Neuronal stem cell (in vitro differentiated cells): ENCODE results near the gene IGF1R.

Experiments
- DNase-seq: peaks from one replicate; pipeline ENCODE4 v3.0.0-alpha.2; 2013; ENCODE audit warnings: low spot score
- H2AFZ ChIP-seq: one replicate; pipeline ENCODE4 v1.6.1; 2013; ENCODE audit warnings: mild to moderate bottlenecking, low read length, inconsistent platforms
- H2AK5ac ChIP-seq: 2 replicates; pipeline ENCODE4 v1.6.1; 2013; ENCODE audit warnings: low read depth, mild to moderate bottlenecking, inconsistent platforms, low read length, moderate library complexity, mixed read lengths
- H2BK120ac ChIP-seq: 2 replicates; pipeline ENCODE4 v1.6.1; 2013; ENCODE audit warnings: low read depth, mild to moderate bottlenecking, inconsistent platforms, low read length, moderate library complexity, mixed read lengths
- H2BK12ac ChIP-seq: one replicate; pipeline ENCODE4 v1.6.1; 2013; ENCODE audit warnings: low read length, inconsistent platforms
- H2BK15ac ChIP-seq: 2 replicates; pipeline ENCODE4 v1.6.1; 2013; ENCODE audit warnings: mild to moderate bottlenecking, low read length, inconsistent platforms, mixed read lengths
- H2BK5ac ChIP-seq: one replicate; pipeline ENCODE4 v1.6.1; 2013; ENCODE audit warnings: inconsistent platforms, mild to moderate bottlenecking, low read length, moderate library complexity
- H3K14ac ChIP-seq: one replicate; pipeline ENCODE4 v1.6.1; 2013; ENCODE audit warnings: low read length, inconsistent platforms
- H3K18ac ChIP-seq: 2 replicates; pipeline ENCODE4 v1.6.1; 2013; ENCODE audit warnings: low read length, inconsistent platforms
- H3K23ac ChIP-seq: 2 replicates; pipeline ENCODE4 v1.6.1; 2013; ENCODE audit warnings: low read depth, mild to moderate bottlenecking, mixed read lengths, low read length, inconsistent platforms; ENCODE audit not compliant: poor library complexity
- H3K27ac ChIP-seq: replicated peaks from 3 replicates; pipeline ENCODE4 v1.5.1; 2013; ENCODE audit warnings: low read length, inconsistent platforms
- H3K27me3 ChIP-seq, 3 experiments: 2 replicates each; pipeline ENCODE4 v1.6.1; 2013; ENCODE audit warnings: low read length in 3 of 3, mild to moderate bottlenecking in 2 of 3, inconsistent platforms in 1 of 3, low read depth in 1 of 3, mixed read lengths in 1 of 3, moderate library complexity in 1 of 3; ENCODE audit not compliant: control insufficient read depth in 3 of 3, insufficient read depth in 3 of 3
- H3K36me3 ChIP-seq, 2 donors: replicated peaks in 1 of 2; 2 replicates each; pipeline ENCODE4 v1.6.1; 2013; ENCODE audit warnings: low read length in 2 of 2; ENCODE audit not compliant: control insufficient read depth in 2 of 2, insufficient read depth in 2 of 2
- H3K4ac ChIP-seq: 2 replicates; pipeline ENCODE4 v1.6.1; 2013; ENCODE audit warnings: inconsistent platforms, mild to moderate bottlenecking, low read length, moderate library complexity
- H3K4me1 ChIP-seq, 2 donors: 1 replicate in 1 of 2; 2 replicates in 1 of 2; pipeline ENCODE4 v1.6.1; 2013; ENCODE audit warnings: low read length in 2 of 2, low read depth in 1 of 2; ENCODE audit not compliant: control insufficient read depth in 2 of 2, insufficient read depth in 1 of 2
- H3K4me2 ChIP-seq: one replicate; pipeline ENCODE4 v1.6.1; 2013; ENCODE audit warnings: mild to moderate bottlenecking, low read length, inconsistent platforms; ENCODE audit not compliant: insufficient read depth, poor library complexity, severe bottlenecking
- H3K4me3 ChIP-seq, 2 donors: 2 replicates each; pipeline ENCODE4 v1.5.1; 2013; ENCODE audit warnings: low read length in 2 of 2, mild to moderate bottlenecking in 2 of 2, inconsistent platforms in 1 of 2, moderate library complexity in 1 of 2
- H3K79me1 ChIP-seq: one replicate; pipeline ENCODE4 v1.6.1; 2013; ENCODE audit warnings: low read depth, mild to moderate bottlenecking, inconsistent platforms, low read length, moderate library complexity
- H3K9ac ChIP-seq: one replicate; pipeline ENCODE4 v1.6.1; 2013; ENCODE audit warnings: mild to moderate bottlenecking, low read depth, low read length, inconsistent platforms; ENCODE audit not compliant: poor library complexity
- H3K9me3 ChIP-seq, 2 donors: replicated peaks in 1 of 2; 2 replicates each; pipeline versions ENCODE3 to v1.6.1; 2013; ENCODE audit warnings: low read length in 2 of 2, mild to moderate bottlenecking in 2 of 2, inconsistent platforms in 1 of 2, low read depth in 1 of 2, mixed read lengths in 1 of 2, moderate library complexity in 1 of 2; ENCODE audit not compliant: control insufficient read depth in 2 of 2, insufficient read depth in 1 of 2
- H4K8ac ChIP-seq: one replicate; pipeline ENCODE4 v1.6.1; 2013; ENCODE audit warnings: low read depth, mild to moderate bottlenecking, inconsistent platforms, low read length, moderate library complexity
- H4K91ac ChIP-seq: one replicate; pipeline ENCODE4 v1.6.1; 2013; ENCODE audit warnings: low read length, low read depth, mild to moderate bottlenecking, inconsistent platforms; ENCODE audit not compliant: poor library complexity
- WGBS, 2 donors: extraction: QIAGEN DNeasy Blood & Tissue Kit; methylation state at CpG; one replicate each; pipeline ENCODE4 v1.1.7; 2013; ENCODE audit warnings: missing lambda C conversion rate in 2 of 2, mixed read lengths in 1 of 2; ENCODE audit not compliant: insufficient read length in 2 of 2, insufficient replicate concordance in 1 of 2; ENCODE audit errors: extremely low coverage in 2 of 2; 5-methylcytosine and 5-hydroxymethylcytosine counted together

IGF1R gene

DNA sequence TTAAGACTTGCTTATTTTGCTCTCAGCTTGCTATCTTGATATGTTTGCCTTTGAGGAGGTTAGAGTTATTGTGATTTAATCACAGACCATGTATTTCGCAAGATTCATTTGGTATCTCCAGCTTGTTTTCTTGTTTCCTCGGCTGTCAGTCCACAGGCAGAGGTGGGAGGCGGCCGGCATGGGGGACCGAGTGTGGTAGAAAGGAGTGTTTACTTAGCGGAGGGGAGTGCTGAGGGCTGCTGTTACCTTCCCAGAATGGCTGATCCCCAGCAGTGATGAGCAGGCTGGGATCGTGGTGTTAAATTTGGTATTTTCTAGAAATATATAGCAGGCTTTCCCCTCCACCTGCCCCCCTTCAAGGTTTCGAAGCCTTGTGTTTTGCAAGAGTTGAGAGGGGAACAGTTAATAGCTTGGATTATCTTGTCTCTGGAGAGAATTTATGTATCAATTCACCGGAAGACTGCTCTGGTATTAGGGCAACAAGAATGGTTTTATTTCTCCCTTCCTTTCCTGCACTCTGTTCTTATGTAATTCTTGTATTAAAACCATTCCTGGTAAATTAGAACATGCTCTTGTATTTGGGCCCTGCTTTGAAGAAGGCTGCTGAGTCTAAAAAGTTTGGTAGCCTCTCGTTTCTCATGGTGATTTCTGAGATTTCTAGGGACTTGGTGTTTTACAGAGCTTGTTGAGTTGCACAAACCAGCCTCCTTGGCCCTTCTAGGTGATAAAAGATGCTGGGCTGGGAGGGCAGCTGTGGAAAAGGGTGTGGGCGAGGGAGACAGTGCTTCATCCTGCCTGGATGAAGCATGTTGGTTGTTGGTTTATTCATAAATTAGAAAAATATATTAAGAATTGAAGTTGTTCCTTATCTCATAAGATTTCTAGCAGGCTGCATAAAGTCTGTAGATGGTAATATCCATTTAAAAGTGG lies 151.4 kb downstream of the IGF1R start:
- peak overlapping the region in 1 of 2 donors; percentile 32 for H3K4me3 ChIP-seq
- H3K4me2 ChIP-seq = peak overlapping the region; percentile 34
- no peak overlapping the region for H3K23ac ChIP-seq
- peaks cover 0 to 6% of the 10 kb centered on the region in 2 donors for H3K9me3 ChIP-seq
- no peak for DNase-seq
- H3K79me1 ChIP-seq = peaks cover 4% of the 10 kb centered on the region
- H3K4ac ChIP-seq = no peak overlapping the region
- H4K8ac ChIP-seq = no peak overlapping the region
- no peak overlapping the region for H2AFZ ChIP-seq
- peaks cover 28 to 40% of the 10 kb centered on the region in 2 donors for H3K4me1 ChIP-seq
- WGBS, 2 donors = no CpG with 5 or more reads among the region's 11 CpGs
- H2BK5ac ChIP-seq = no peak overlapping the region
- no peaks in the 10 kb centered on the region for H3K36me3 ChIP-seq
- H3K27me3 ChIP-seq = no peaks in the 10 kb centered on the region
- no peak overlapping the region for H3K14ac ChIP-seq
- no peak overlapping the region for H2BK120ac ChIP-seq
- H4K91ac ChIP-seq = no peak overlapping the region
- H3K27ac ChIP-seq = no peak overlapping the region
- no peak overlapping the region for H2BK15ac ChIP-seq
- no peak overlapping the region for H2AK5ac ChIP-seq
- H2BK12ac ChIP-seq = no peak overlapping the region
- no peak overlapping the region for H3K9ac ChIP-seq
- H3K18ac ChIP-seq = no peak overlapping the region

GRCh38 chr15:98800437-98801233 lies 152.3 kb downstream of the IGF1R start:
- Histone ChIP-seq H2AFZ (no peak overlapping the region), H3K18ac (peak overlapping the region; percentile 38), H3K27ac (peak overlapping the region; percentile 39), H3K4me1 (peaks cover 27 to 38% of the 10 kb centered on the region in 2 donors), H3K79me1 (peaks cover 4% of the 10 kb centered on the region), H2AK5ac (no peak overlapping the region), H2BK5ac (no peak overlapping the region), H3K14ac (no peak overlapping the region), H3K27me3 (no peaks in the 10 kb centered on the region), H4K8ac (no peak overlapping the region), H4K91ac (no peak overlapping the region), H2BK15ac (no peak overlapping the region), H2BK12ac (no peak overlapping the region), H3K4me3 (peak overlapping the region in 1 of 2 donors; percentile 8), H2BK120ac (no peak overlapping the region), H3K9ac (no peak overlapping the region), H3K36me3 (no peaks in the 10 kb centered on the region), H3K23ac (no peak overlapping the region), H3K9me3 (peaks cover 0 to 6% of the 10 kb centered on the region in 2 donors), H3K4ac (no peak overlapping the region), H3K4me2 (peak overlapping the region; percentile 51)
- no CpG with 5 or more reads among the region's 11 CpGs for WGBS, 2 donors
- peak; percentile 59 for DNase-seq

- Histone ChIP-seq H3K4me3 (peak overlapping the region in 1 of 2 donors; percentile 22), H2BK5ac (no peak overlapping the region), H3K36me3 (no peaks in the 10 kb centered on the region), H4K91ac (no peak overlapping the region), H2AFZ (no peak overlapping the region), H3K18ac (peak overlapping the region; percentile 38), H3K9me3 (peaks cover 0 to 6% of the 10 kb centered on the region in 2 donors), H3K27ac (no peak overlapping the region), H3K9ac (no peak overlapping the region), H3K23ac (no peak overlapping the region), H3K4me1 (peaks cover 27 to 38% of the 10 kb centered on the region in 2 donors), H3K4ac (no peak overlapping the region), H2AK5ac (no peak overlapping the region), H3K79me1 (peaks cover 4% of the 10 kb centered on the region), H2BK12ac (no peak overlapping the region), H4K8ac (no peak overlapping the region), H3K27me3 (no peaks in the 10 kb centered on the region), H3K14ac (no peak overlapping the region), H2BK15ac (no peak overlapping the region), H2BK120ac (no peak overlapping the region), H3K4me2 (peak overlapping the region; percentile 51)
- DNase-seq = peak; percentile 62
- no CpG with 5 or more reads among the region's 6 CpGs for WGBS, 2 donors
These were observed 152.9 kb downstream of the IGF1R start for GRCh38 chr15:98801234-98801561.

- DNase-seq = no peak
- Histone ChIP-seq H3K18ac (no peak overlapping the region), H3K36me3 (no peaks in the 10 kb centered on the region), H3K4me3 (no peak overlapping the region), H3K4ac (no peak overlapping the region), H2AFZ (no peak overlapping the region), H2BK5ac (no peak overlapping the region), H3K9me3 (peaks cover 0 to 6% of the 10 kb centered on the region in 2 donors), H3K4me1 (peaks cover 27 to 38% of the 10 kb centered on the region in 2 donors), H3K79me1 (peaks cover 4% of the 10 kb centered on the region), H4K8ac (no peak overlapping the region), H4K91ac (no peak overlapping the region), H2BK120ac (no peak overlapping the region), H2BK12ac (no peak overlapping the region), H2AK5ac (no peak overlapping the region), H3K9ac (no peak overlapping the region), H3K27me3 (no peaks in the 10 kb centered on the region), H3K4me2 (no peak overlapping the region), H2BK15ac (no peak overlapping the region), H3K23ac (no peak overlapping the region), H3K14ac (no peak overlapping the region), H3K27ac (no peak overlapping the region)
- WGBS, 2 donors = no CpG with 5 or more reads among the region's 6 CpGs
These were observed 153.8 kb downstream of the IGF1R start for GRCh38 chr15:98802187-98802586.
